SK-N-DZ (cell line): ENCODE data around the gene NDUFS8.

ENCODE experiments used
- DNase-seq: peaks from one replicate; pipeline ENCODE4 v3.0.0-alpha.2; 2015; ENCODE audit warnings: low spot score

Gene NDUFS8

GRCh38 chr11:68035266-68035876, 4.9 kb downstream of the NDUFS8 start:
- no peak for DNase-seq

- DNase-seq: no peak
These were observed 5.7 kb downstream of the NDUFS8 start for GRCh38 chr11:68036141-68036716.

GRCh38 chr11:68036717-68037239, 6.3 kb downstream of the NDUFS8 start:
- DNase-seq: no peak

DNA sequence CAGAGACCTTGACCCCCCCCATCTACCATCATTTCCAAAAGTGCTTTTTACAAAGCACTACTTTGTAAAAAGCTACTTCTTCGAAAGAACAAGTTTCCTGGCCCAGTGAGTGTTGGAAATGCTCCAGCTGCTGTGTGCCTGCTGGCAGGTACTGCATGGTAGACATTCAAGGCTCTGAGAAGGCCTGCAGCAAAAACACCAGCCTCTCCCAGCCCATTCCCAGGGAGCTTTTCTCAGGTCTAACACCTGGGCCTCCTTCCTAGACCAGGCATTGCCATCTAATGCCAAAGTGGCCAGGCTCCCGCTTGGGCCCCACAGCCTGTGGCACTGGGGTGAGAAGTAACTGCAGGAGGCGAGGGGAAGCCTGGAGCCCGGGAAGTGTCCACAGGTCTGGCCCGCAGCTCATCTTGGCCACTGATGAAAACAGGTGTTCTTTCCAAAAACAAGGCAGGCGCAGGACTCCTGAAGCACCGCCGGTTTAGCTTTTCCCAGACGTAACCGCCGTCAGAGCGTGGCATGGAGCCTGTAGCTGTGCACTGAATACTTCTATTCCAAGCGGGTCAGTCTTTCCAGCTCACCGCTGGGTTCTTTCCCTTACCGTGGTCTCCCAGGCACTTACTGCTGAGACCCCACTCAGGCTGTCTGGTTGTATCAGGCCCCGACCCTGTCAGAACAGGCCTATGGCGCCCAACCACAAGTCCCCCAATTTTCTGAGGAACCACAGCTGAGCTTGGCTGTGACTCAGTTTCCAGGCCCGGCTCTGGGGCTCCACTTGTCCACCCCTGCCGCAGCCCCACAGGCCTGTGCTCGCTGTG, 7.1 kb downstream of the NDUFS8 start:
- DNase-seq: no peak

DNA sequence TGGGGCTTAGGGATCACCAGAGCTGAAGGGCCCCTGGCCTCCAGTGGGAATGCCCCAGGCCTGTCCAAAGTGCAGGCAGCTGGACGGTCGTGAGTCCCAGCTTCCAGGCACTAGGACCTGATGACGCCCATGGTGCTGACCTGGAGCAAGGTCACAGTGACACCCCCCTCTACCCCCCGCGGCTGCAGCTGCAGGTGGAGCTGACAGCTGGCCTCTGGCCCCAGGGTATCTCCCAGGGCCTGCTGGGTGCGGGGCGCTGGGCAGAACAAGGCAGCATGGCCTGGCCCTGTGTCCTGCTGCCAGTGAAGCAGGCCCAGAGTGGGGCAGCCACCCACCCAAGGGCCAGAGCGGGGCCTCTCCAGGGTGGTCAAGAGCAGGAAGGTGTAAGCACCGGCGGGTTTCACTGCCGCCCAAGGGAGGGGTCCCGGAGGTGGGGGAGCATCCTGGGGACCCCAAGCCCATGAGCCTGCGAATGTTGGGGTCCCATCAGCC, 7.8 kb downstream of the NDUFS8 start:
- DNase-seq: no peak

GRCh38 chr11:68038718-68039525, 8.4 kb downstream of the NDUFS8 start, which contains the start of gene TCIRG1:
Gene TCIRG1 (plus strand): TSS chr11:68039025. CDS start chr11:68041272, 2,247 bp downstream.
- DNase-seq: peak; percentile 69

DNA sequence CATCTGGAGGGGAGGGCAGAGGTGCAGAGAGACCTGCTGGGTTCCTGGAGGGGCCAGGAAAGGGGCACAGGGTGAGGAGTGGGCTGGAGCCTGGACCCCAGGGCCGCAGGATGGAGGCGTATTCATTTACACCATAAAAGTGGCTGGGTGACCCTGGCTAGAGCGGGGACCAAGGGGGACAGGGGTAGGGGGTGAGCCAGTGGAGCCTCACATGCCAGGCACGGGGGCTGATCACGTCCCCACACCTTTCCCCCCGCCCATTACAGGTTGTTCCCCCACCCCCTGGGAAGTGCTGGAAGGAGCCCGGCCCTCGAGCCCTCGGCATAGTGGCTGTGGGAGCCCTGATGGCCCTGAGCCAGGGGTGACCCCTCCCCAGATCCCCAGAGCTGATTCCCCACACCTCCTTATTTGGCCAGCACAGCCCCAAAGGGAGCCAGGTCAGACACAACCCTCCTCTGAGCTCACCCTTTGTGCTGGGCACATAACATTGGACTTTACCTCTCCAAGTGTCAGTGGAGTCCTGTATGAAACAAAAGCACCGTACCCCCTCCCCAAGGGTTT, 9.1 kb downstream of the NDUFS8 start:
- DNase-seq: no peak

- DNase-seq: peak; percentile 93
These were observed 9.8 kb downstream of the NDUFS8 start for GRCh38 chr11:68040101-68040956.

- no peak for DNase-seq
These were observed 10.6 kb downstream of the NDUFS8 start for GRCh38 chr11:68040957-68041591.

GRCh38 chr11:68041617-68042218, 11.2 kb downstream of the NDUFS8 start:
- no peak for DNase-seq

DNA sequence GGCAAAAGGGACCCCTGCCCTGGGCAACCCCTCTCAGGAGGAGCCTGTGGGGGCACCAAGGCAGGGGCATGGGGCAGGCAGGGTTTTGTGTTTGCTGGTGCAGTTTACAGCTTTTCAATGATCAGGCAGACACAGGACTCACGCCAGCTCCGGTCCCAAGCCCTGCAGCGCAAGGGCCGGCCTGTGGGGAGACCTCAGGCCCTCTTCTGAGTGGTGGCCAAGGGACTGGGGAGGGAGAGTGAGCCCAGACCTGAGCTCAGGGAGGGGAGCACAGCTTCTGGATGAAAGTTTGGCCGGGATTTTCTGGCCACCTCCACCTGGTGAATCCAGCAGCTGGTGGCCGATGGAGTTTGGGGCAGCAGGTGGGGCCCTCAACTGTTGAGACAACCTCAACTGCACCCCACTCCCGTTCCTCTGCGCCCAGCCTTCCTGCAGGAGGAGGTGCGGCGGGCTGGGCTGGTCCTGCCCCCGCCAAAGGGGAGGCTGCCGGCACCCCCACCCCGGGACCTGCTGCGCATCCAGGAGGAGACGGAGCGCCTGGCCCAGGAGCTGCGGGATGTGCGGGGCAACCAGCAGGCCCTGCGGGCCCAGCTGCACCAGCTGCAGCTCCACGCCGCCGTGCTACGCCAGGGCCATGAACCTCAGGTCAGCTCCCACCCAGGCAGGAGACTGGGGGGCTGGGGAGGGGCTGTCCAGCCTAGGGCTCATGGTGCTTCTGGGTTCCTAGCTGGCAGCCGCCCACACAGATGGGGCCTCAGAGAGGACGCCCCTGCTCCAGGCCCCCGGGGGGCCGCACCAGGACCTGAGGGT, 11.9 kb downstream of the NDUFS8 start:
- no peak for DNase-seq

- DNase-seq: no peak
These were observed 12.5 kb downstream of the NDUFS8 start for GRCh38 chr11:68043029-68043348.

- DNase-seq: peak; percentile 73
These were observed 13.1 kb downstream of the NDUFS8 start for GRCh38 chr11:68043349-68044144.

- DNase-seq: peak; percentile 70
These were observed 13.8 kb downstream of the NDUFS8 start for GRCh38 chr11:68044145-68044813.

GRCh38 chr11:68044898-68045351, 14.4 kb downstream of the NDUFS8 start:
- no peak for DNase-seq

DNA sequence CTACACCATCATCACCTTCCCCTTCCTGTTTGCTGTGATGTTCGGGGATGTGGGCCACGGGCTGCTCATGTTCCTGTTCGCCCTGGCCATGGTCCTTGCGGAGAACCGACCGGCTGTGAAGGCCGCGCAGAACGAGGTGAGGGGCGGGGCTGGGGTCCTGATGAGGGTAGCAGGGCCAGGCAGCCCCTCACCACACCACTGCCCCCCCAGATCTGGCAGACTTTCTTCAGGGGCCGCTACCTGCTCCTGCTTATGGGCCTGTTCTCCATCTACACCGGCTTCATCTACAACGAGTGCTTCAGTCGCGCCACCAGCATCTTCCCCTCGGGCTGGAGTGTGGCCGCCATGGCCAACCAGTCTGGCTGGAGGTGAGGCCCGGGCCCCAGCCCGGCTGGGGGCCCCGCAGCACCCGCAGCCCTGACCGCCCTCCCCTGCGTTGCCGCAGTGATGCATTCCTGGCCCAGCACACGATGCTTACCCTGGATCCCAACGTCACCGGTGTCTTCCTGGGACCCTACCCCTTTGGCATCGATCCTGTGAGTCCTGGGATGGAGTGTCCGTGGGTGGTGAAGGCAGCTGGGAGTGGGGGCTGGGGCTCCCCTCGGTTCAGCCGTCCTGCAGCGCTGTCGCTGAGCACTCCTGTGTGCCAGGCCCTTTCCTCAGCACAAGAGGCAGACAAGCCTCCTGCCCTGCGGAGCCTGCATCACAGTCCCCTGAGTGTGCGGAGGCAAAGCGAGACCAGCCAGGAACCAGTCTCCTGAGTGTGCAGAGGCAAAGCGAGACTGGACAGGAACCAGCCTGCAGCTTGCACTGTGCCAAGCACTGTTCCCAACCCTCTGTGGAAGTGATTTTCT, 17.2 kb downstream of the NDUFS8 start:
- DNase-seq: no peak
